ENCODE measurements around the gene NPAS3.

NPAS3 gene

DNA sequence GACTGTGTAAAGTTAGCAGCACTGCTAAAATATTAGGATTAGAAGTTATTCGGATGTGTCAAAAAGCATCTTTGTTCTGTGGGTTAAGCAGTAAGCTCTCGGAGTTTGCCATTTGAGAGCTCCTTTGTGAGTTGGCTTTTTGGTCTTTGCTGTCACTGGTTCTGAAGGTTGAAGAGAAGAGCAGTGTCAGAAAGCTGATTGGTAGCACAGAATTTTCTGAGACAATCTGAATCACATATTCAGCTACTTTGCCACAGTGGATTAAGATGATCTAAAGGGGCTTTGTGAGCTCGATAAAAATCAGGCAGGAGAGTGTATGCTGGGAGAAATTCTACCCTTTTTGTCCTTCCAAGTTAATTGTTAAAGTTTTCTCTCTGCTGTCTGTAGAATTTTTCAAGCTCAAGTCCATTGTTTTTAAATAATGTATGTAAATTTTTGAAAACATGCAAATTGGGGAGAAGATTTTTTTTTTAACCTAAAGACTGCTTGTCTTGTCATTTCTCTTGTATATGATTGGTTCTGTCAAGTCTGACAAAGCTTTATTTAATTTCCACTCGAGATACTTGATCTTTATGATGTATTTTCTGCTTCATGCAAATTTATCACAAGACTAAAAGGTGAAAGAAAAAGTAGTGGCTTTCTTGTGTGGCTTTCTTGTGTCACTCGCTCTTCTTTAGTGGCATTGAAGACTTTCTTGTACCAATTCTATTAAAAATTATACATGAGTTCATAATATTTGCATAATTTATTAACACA lies 704.9 kb downstream of the NPAS3 start:
- no peak for DNase-seq (ENCODE audit: low read depth)

GRCh38 chr14:33646692-33647260 lies 708.1 kb downstream of the NPAS3 start:
- no peak for DNase-seq (ENCODE audit: low read depth)

- no peak for DNase-seq (ENCODE audit: low read depth)
These were observed 708.7 kb downstream of the NPAS3 start for GRCh38 chr14:33647385-33647786.

DNA sequence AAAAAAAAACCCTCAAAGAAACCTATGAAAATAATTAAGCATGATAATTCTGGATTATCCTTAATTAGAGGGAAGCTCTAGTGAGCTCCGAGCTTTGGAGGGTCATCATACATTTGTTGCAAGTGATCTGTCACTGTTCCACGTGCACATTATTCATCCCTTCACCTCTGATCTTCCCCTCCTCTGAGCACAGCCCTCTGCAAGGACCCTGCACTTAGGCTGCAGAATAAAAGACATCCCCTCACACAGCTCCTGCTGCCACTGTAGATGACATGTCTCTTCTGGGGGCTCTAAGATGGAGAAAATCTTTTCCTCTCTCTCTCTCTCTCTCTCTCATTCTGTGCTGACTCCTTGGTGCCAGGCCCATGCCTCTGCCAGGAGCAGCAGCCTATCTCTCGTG lies 711.8 kb downstream of the NPAS3 start:
- DNase-seq (ENCODE audit: low read depth), result no peak

DNA sequence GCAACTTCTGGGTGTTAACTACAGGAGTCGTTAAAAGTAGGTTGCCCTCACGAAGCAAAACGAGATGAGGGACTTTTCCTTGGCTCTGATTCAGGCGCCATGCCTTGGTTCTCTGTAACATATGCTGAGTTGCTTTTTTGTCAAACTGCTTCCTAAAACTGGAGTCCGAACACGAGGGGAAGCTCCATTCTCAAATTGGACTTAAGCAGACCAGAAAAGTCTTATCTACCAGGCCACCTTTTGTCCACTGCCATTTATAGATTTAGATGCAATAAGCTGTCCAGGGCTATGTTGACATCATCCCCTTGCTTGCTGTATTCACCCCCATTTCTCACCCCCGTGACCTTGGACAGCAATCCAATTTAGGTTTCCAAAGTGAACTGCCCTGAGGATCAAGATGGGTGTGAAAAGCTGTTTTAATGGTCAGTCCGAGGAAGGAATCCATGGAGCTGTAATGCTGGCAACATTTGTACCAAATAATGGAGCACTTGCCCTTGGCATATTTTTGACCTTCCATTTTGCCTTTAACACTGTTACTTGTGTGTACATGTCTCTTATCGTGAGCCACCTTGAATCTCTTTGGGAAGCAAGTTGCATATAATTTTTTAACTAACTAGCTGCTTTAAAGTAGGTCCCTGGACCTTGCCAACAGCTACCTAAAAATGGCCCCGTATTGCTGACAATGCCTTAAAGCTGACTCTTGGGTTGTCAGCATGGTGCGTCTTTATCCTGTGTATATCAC lies 714.1 kb downstream of the NPAS3 start:
- no peak for DNase-seq (ENCODE audit: low read depth)

- no peak for DNase-seq (ENCODE audit: low read depth)
These were observed 714.6 kb downstream of the NPAS3 start for GRCh38 chr14:33653308-33653695.

DNA sequence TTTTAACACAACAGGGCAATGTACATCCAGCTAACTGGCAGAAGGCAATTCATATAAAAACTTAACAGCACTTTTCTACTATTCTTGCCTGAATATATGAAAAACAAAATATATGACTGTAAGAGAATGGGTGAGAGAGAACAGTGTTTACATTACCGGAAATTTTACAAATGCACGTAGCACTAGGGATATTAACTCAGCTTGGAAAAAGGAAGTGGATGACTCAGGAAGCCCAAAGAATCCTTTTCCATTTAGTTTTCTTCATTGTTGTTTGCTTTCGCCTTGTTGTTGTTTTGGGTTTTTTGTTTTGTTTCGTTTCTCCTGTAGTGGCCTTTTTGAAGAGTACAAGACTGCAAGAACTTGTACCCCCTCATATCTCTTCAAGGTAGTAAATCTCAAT lies 716.7 kb downstream of the NPAS3 start:
- no peak for DNase-seq (ENCODE audit: low read depth)

- DNase-seq (ENCODE audit: low read depth), result no peak
These were observed 718.8 kb downstream of the NPAS3 start for GRCh38 chr14:33657476-33657875.

DNA sequence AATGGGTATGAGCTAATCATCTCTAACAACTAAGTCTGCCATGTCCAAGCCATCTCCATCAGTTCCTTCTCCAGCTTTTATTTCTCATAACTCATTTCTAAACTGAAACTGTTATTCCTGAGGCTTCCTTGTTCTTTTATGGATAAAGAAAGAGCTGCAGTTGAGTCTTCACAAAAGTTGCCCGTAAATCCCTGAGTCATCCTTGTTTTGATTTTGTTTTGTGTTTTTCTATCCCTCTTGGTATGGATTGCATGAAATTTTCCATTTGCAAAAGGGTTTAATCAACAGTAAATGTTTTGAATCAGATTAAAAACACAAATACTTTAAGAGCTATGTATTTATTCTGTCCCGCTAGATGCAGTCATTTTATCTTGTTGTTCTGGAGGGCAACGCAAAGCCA lies 721.6 kb downstream of the NPAS3 start:
- DNase-seq (ENCODE audit: low read depth), result no peak

GRCh38 chr14:33661101-33661500 lies 722.4 kb downstream of the NPAS3 start:
- DNase-seq (ENCODE audit: low read depth), result no peak

DNA sequence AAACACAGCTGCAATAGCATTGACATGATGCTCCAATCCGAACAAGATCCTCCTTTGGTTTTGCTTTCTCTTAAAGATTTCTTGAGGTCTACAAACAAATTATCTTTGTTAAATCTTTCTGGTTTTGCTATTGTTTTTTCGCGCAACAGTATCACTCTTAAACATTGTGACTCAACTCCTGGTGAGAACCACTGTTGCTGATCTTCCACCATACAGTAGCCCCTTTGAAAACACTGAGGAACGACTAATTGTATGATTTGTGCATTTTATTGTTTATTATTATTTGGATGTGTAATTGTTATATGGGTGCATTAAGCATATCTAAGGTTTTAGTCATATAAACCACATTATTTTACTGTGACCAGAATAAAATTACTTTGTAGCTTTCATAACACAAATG lies 729.4 kb downstream of the NPAS3 start:
- DNase-seq (ENCODE audit: low read depth), result no peak

DNA sequence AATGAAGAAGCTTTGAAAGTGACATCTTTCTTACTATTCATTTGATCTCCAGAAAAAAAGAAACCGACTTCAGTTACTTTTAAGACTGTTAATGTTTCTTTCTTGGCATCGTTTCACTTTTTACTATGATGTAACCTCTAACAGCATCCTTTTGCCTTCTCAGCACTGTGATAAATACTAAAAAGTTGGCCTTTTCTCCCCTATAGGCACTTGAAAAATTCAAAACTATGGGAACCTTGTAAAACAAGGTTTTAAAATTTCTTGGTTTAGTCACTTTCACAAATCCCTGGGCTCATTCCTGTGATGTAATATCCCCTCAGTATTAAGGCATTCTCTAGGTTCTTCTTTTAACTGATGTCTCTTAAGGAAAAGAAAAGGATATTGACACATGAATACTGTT lies 730.4 kb downstream of the NPAS3 start:
- no peak for DNase-seq (ENCODE audit: low read depth)

GRCh38 chr14:33670235-33670634 lies 731.6 kb downstream of the NPAS3 start:
- DNase-seq (ENCODE audit: low read depth), result no peak

DNA sequence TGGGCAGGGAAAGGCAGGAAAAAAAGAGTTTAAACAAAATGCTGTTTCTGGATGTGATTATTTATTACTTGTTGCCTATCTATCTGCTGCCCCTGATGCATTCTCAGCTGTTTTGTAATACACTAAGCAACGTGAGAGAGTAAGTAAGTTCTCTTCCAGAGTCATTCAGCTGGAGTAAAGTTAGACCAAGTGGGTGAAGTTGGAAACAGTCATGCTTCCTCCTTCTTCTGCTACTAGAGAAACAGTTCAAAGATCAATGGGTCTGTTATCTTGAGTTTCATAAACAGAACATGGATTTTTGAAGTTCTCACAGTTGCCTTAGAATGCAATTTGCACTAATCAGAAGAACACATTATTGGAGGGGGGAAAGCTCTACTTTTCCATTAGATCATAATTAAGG lies 732.9 kb downstream of the NPAS3 start:
- no peak for DNase-seq (ENCODE audit: low read depth)

GRCh38 chr14:33674927-33675326 lies 736.2 kb downstream of the NPAS3 start:
- DNase-seq (ENCODE audit: low read depth), result no peak

- no peak for DNase-seq (ENCODE audit: low read depth)
These were observed 736.9 kb downstream of the NPAS3 start for GRCh38 chr14:33675415-33676130.

GRCh38 chr14:33676135-33676566 lies 737.5 kb downstream of the NPAS3 start:
- no peak for DNase-seq (ENCODE audit: low read depth)

DNA sequence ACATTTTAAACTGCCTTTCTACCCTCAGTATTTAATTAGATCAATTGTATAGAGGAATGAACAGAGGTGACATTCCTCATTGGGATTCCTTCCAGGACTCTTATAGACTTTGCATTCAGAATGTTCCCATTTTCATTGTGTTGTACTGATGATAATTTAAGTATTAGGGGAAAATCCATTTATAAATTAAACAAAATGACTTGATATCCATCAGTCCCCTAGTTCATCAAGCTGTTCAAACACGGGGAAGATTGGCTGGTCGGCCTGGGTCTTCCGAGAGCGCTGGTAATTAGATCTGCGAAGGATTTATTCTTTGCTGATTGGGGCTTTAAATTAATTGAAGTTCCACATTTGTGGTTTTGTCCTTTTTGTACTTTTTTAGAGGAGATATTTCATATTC lies 738.2 kb downstream of the NPAS3 start:
- DNase-seq (ENCODE audit: low read depth), result no peak

GRCh38 chr14:33678005-33678404 lies 739.3 kb downstream of the NPAS3 start:
- DNase-seq (ENCODE audit: low read depth), result no peak

DNA sequence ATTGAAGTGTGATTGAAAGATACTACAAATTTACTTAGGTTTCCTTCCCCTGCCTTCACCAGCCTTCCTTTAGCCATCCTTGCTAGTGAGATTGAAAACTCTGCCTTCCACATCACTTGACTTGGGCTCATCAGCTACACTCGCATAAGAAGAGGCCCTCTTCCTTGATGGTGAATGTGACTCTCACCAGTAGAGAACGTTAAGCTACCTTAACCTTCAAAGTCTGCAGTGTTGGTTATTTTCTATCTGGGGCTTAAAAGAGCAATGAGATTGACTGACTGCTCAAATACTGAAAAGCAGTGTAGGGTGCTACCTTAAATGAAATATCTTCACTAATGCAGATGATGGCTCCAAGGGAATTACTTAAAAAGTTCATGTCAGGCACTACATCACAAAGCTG lies 740.3 kb downstream of the NPAS3 start:
- DNase-seq (ENCODE audit: low read depth), result no peak

DNA sequence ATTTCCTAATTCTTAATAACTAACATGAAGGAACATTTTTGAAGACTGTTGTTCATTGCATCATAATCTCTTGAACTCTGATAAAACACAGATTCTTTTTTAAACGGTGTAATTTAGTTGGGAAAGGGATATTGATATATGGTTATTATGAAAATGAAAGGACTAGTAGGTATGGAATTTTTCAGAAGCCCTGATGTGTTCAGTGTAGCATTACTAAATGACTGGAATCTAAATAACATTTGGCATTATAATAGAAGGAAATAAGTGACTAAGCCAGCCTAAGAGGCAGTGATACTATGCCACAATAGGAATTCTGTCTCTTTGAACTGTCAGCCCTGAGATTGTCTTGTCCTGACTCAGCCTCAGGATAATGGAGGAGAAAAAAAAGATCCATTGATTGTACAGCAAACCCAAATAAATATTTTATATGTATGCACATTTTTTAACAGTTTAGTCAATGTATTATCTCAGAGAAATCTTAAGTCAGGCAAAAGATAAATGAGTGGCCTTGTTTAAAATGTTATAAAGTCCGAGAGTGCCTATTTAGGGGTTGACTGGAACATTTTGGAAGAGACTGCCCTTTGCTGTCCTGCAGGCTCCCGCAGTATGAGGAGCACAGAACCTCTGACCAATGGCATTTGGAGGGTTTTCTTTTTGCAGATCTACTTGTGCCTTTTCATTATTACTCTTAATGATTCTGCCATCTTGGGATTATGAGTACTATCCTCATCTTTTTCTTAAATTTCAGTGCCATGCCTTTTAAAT lies 741.0 kb downstream of the NPAS3 start:
- no peak for DNase-seq (ENCODE audit: low read depth)

DNA sequence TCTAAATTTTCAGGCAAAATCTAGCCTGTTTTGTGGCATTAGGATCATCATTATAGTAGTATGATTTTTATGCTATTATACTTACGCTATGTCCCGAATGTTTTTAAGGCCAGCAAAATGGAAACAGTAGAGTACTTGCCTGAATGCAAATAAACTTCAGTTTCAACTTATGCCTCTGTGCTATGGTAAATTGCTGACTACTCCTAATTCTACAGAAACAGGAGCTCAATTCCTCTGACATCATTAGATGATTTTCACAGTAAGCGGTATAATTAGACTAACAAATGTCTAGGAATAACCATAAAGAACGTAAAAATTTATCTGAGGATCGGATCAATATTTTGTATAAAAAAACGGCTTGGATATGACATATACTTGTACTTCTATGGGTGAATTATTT lies 742.2 kb downstream of the NPAS3 start:
- DNase-seq (ENCODE audit: low read depth), result no peak
